ENCODE measurements around the gene C9orf57. TPM values are rescaled to one million over a fixed set of nuclear protein-coding genes. Genes with fewer than 3 reads are reported as not detected.
"Not testable (repeated sequence)": the region's sequence is repeated elsewhere in the genome, so short reads cannot be mapped to it uniquely, and the experiment has no call there.

C9orf57 gene
- total RNA-seq, 2 experiments from 2014 or later, result not detected

GRCh38 chr9:72082536-72082935, 22.1 kb upstream of the C9orf57 start:
- TF ChIP-seq CTCF (IDR thresholded peaks at IDR 0.05), result no peak
- intact Hi-C loops (cut with micrococcal nuclease), result no loop called here
- Mint-ChIP-seq H3K4me3 (no peak overlapping the region), H3K27me3 (peaks cover 5% of the 10 kb centered on the region), H3K9me3 (no peaks in the 10 kb centered on the region), H3K4me1 (ENCODE audit: low read depth) (no peaks in the 10 kb centered on the region), H3K36me3 (ENCODE audit: low read depth) (no peaks in the 10 kb centered on the region), H3K27ac (no peak overlapping the region)
- ChIA-PET CTCF (no interaction called here), POLR2A (no interaction called here)
- DNase-seq, result no peak
- ATAC-seq, result no peak

GRCh38 chr9:72074666-72075065, 14.3 kb upstream of the C9orf57 start:
- CTCF ChIA-PET; DNase-seq; H3K4me1 Mint-ChIP-seq (ENCODE audit: low read depth); H3K27me3 Mint-ChIP-seq; H3K36me3 Mint-ChIP-seq (ENCODE audit: low read depth); H3K9me3 Mint-ChIP-seq; intact Hi-C loops (cut with micrococcal nuclease); H3K4me3 Mint-ChIP-seq; POLR2A ChIA-PET; H3K27ac Mint-ChIP-seq; ATAC-seq: not testable (repeated sequence)

- DNase-seq (no peak), ATAC-seq (no peak)
- POLR2A ChIA-PET, result interaction anchor here (0.6 kb wide), 1 partner anchor 651 kb away, joined by 3 read pairs; no protein-coding TSS in a partner anchor
- Mint-ChIP-seq H3K4me3 (no peak overlapping the region), H3K27me3 (peaks cover 6% of the 10 kb centered on the region), H3K36me3 (ENCODE audit: low read depth) (no peaks in the 10 kb centered on the region), H3K27ac (no peak overlapping the region), H3K9me3 (no peaks in the 10 kb centered on the region), H3K4me1 (ENCODE audit: low read depth) (no peaks in the 10 kb centered on the region)
- intact Hi-C loops (cut with micrococcal nuclease), result no loop called here
- no peak for TF ChIP-seq CTCF (IDR thresholded peaks at IDR 0.05)
- CTCF ChIA-PET, result interaction anchor here (1.2 kb wide), 1 partner anchor 206 kb away, joined by 3 read pairs; no protein-coding TSS in a partner anchor
Measured at GRCh38 chr9:72065076-72065475, 4.7 kb upstream of the C9orf57 start.

GRCh38 chr9:72052122-72052521, 8.3 kb downstream of the C9orf57 start:
- no peaks in the 10 kb centered on the region for H3K9me3 Mint-ChIP-seq
- CTCF ChIA-PET, result interaction anchor here (1.1 to 1.7 kb wide), 2 partner anchors 13 to 14 kb away, joined by 4 read pairs; no protein-coding TSS in a partner anchor
- no peaks in the 10 kb centered on the region for H3K4me1 Mint-ChIP-seq (ENCODE audit: low read depth)
- POLR2A ChIA-PET, result no interaction called here
- DNase-seq, result no peak
- no peak overlapping the region for H3K4me3 Mint-ChIP-seq
- H3K36me3 Mint-ChIP-seq (ENCODE audit: low read depth), result no peaks in the 10 kb centered on the region
- no peak for TF ChIP-seq CTCF (IDR thresholded peaks at IDR 0.05)
- H3K27me3 Mint-ChIP-seq, result peaks cover 9% of the 10 kb centered on the region
- ATAC-seq, result no peak
- intact Hi-C loops (cut with micrococcal nuclease), result no loop called here
- H3K27ac Mint-ChIP-seq, result no peak overlapping the region

- peaks cover 9% of the 10 kb centered on the region for H3K27me3 Mint-ChIP-seq
- ChIA-PET POLR2A (no interaction called here), CTCF (interaction anchor here (1.0 to 4.4 kb wide), 2 partner anchors 10 to 24 kb away, joined by 3 to 35 read pairs; no protein-coding TSS in a partner anchor)
- H3K9me3 Mint-ChIP-seq, result no peaks in the 10 kb centered on the region
- no peak overlapping the region for H3K27ac Mint-ChIP-seq
- H3K36me3 Mint-ChIP-seq (ENCODE audit: low read depth), result no peaks in the 10 kb centered on the region
- no peak for TF ChIP-seq CTCF (IDR thresholded peaks at IDR 0.05)
- no peak for ATAC-seq
- no peak overlapping the region for H3K4me3 Mint-ChIP-seq
- intact Hi-C loops (cut with micrococcal nuclease), result no loop called here
- H3K4me1 Mint-ChIP-seq (ENCODE audit: low read depth), result no peaks in the 10 kb centered on the region
- DNase-seq, result no peak
Measured at GRCh38 chr9:72048850-72049249, 11.6 kb downstream of the C9orf57 start.

Measured in activated CD8-positive, alpha-beta T cell treated with anti-CD3 and anti-CD28 coated beads for 36 hours (primary cell).